HG02870 (cell line): ENCODE measurements around the gene HIC2.
"Not testable (repeated sequence)": the region's sequence is repeated elsewhere in the genome, so short reads cannot be mapped to it uniquely, and the experiment has no call there.

Source experiments
- ATAC-seq: cut with Tn5 transposase; IDR thresholded peaks from one replicate; pipeline ENCODE4 v1.9.1; 2021; ENCODE audit warnings: mild to moderate bottlenecking, moderate library complexity; ENCODE audit not compliant: unreplicated experiment

Gene HIC2

GRCh38 chr22:21490556-21490955 lies 73.4 kb downstream of the HIC2 start:
- ATAC-seq, result not testable (repeated sequence)

- ATAC-seq, result not testable (repeated sequence)
Observed at GRCh38 chr22:21492271-21492670, 75.1 kb downstream of the HIC2 start.

GRCh38 chr22:21493789-21494782 lies 76.9 kb downstream of the HIC2 start:
- not testable (repeated sequence) for ATAC-seq

- ATAC-seq, result not testable (repeated sequence)
Observed at GRCh38 chr22:21497984-21498383, 80.8 kb downstream of the HIC2 start.

GRCh38 chr22:21498489-21498888 lies 81.3 kb downstream of the HIC2 start:
- ATAC-seq, result not testable (repeated sequence)

GRCh38 chr22:21499623-21500506 lies 82.7 kb downstream of the HIC2 start:
- ATAC-seq, result not testable (repeated sequence)
